Daoy (cell line): ENCODE data around the gene SCN2A. TPM values are rescaled to one million over a fixed set of nuclear protein-coding genes. Genes with fewer than 3 reads are reported as not detected.
"Not testable (repeated sequence)": the region's sequence is repeated elsewhere in the genome, so short reads cannot be mapped to it uniquely, and the experiment has no call there.

ENCODE experiments used
- DNase-seq: peaks from one replicate; pipeline ENCODE4 v3.0.0-alpha.2; 2015; ENCODE audit warnings: low read depth
- total RNA-seq: library from RNA; depleted of rRNA; stranded (reverse); fragments of >200 nt; shearing (Covaris generic); gene quantifications from 2 replicates; pipeline ENCODE4 v1.2.3, GENCODE V29; 2014

The SCN2A gene
- total RNA-seq, 1 experiment from 2014 or later: 0.51 TPM

DNA sequence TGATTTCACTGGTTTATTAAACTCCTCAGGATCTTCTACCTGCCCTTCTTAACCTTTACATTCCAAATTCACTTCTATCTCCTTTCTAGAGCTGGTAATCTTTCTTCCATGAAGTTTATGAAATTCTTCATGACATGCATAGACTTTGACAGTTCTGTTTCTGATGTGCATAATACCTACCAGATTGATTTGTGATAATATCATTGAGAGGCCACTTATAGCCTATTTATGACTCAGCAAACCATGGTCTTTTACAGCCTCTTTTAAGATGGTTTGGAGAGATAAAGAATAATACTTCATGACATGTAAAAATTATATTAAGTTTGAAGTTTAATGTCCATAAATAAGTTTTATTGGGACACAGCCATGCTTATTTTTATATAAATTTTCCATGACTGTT, 14.0 kb downstream of the SCN2A start:
- no peak for DNase-seq

DNA sequence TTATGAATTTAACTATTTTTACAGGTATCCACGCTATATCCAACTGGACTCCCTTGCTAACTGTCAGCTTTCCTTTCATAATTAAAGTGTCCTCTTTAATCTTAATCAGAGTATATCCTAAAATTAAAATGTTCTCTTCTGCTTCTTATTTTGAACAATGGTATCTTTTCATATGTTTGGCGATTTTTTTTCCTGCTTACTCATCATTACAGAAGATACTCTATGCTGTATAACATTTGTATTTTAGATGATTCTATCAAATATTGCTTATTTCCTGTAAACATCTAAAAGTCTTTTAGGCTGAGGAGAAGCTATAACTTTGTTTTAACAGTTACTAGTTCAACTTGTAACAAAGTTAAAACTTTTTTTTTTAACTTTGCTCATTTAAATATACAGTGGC, 17.4 kb downstream of the SCN2A start:
- DNase-seq: no peak

DNA sequence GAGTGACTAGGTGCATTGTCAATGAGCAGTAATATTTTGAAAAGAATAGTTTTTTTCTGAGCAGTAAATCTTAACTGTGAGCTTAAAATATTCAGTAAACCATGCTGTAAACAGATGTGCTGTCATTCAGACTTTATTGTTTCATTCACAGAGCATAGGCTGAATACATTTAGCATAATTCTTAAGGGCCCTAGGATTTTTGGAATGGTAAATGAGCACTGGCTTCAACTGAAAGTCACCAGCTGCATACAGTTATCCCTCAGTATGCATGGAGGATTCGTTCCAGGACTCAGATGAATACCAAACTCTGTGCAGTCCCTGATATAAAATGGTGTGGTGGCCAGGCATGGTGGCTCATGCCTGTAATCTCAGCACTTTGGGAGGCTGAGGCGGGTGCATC, 21.1 kb downstream of the SCN2A start:
- DNase-seq: not testable (repeated sequence)

DNA sequence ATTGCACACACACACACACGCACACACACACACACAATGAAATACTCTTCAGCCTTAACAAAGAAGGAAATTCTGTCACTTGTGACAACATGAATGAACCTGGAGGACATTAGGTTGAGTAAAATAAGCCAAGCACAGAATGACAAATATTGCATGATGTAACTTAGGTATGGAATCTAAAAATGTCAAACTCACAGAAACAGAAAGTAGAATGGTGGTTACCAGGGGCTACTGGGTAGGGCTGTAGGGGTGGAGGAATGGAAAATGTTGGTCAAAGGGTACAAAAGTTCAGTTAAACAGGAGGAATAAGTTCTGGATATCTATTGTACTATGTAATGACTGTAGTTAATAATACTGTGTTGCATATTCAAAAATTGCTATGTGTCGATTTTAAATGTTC, 29.5 kb downstream of the SCN2A start:
- no peak for DNase-seq

DNA sequence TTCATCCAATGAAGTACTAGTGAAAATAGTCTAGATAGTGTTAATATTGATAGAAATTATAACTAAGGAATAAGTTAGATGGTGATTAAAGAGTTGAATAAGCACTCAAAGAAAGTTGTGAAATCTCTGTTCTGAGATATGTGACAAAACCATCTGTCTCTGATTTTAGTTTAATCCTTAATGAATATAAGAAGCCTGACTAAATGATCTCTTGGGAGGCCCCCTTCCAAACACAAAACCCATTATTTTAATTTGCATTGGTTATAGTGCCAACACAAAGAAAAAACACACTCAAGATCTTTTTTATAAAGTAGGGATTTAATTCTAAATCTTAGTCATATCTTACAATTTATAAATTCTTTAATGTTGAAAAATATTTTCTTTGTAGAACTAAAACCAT, 34.0 kb downstream of the SCN2A start:
- no peak for DNase-seq

DNA sequence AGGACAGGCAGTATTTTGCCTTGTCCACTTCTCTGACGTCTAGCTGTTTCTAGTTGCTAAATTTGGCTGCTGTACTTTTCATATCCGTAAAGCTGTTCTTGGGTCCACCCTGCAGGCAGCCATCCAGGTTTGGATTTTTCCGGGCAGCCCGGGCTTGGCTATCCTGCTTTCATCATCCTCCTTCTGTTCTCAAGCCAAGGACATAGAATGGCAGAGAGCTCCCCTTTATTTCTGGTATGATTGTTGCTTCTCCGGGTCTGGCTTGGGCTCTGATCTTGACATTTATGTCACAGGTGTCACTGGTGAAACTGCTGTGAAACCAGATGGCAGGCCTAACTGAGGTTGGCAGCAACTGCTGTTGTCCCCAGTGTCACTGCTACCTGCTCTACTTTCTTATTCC, 35.5 kb downstream of the SCN2A start:
- DNase-seq: no peak

DNA sequence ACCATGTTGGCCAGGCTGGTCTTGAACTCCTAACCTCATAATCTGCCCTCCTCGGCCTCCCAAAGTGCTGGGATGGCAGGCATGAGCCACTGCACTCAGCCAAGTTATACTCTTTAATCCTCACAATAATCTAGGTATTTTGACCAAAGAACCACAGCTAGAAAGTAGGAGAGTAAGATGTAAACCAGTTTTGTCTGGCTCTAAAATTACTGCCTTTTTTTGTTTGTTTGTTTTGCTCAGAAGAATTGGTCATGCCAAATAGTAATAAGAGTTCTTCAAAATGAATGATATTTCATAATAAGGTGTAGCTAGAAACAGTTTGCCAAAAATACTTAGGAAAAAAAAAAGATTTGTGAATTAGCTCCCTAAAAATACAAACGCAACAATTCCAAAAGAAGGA, 36.7 kb downstream of the SCN2A start:
- DNase-seq: no peak

DNA sequence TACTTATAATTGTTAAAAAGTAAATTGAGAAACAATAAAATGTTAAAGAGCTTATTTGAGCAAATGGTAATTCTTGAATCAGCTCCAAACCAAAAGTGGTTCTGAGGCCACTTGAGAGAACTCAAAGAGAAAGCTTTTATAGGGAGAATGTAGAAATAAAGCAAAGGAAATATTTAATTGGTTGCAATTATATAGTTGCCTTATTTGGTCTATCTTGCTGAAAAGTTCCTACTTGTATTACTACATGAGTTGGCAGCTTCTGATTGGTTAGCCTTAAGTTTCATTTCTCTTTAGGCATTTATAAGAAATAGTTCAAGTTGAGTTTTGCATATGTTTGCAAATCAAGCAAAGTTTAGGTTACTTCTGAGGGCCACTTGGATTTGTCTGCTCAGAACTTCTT, 38.1 kb downstream of the SCN2A start:
- DNase-seq: no peak

DNA sequence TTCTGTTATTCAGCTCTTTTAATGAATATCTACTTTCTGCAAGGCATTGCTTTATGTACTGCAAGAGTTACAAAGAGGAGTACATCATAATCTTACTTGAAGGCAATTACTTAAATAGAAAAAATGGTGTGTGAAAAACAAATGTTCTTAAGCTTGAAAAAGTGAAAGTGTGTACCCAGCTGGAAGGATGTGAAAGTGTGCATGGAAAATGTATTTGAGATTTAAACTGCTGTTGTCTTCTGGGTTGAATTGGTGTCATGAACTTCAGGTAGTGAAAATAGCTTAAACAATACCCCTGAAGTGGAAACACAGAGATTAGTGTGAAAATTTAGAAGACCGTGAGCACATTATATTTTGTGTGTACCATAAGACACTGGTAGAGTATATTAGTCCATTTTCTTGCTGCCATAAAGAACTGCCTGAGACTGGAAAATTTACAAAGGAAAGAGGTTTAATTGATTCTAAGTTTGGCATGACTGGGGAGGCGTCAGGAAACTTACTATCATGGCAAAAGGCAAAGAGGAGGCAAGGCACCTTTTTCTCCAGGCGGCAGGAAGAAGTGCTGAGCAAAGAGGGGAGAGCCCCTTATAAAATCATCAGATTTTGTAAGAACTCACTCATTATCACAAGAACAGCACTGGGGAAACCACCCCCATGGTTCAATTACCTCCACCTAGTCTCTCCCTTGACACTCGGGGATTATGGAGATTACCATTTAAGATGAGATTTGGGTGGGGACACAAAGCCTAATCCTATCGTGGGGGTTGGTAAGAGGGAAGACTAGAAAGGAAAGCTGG, 38.8 kb downstream of the SCN2A start:
- DNase-seq: no peak

DNA sequence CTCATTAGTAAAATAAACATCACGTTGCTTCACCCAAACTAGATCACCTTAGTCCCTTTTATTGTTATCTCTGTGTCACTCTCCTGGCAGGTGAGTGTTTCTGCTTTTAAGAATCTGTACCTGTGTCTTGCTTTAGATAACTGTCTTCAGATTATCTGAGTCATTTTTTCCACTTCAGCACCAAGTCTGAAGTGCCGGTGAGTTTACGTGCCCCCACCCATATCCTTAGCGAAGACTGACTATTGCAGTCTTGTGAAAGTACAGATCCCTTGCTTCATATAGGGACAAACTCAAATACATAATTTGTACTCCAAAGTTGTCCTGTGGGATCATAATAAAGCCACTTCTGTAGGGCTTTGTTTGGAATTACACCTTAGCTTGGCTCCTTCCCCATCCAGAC, 41.1 kb downstream of the SCN2A start:
- no peak for DNase-seq

DNA sequence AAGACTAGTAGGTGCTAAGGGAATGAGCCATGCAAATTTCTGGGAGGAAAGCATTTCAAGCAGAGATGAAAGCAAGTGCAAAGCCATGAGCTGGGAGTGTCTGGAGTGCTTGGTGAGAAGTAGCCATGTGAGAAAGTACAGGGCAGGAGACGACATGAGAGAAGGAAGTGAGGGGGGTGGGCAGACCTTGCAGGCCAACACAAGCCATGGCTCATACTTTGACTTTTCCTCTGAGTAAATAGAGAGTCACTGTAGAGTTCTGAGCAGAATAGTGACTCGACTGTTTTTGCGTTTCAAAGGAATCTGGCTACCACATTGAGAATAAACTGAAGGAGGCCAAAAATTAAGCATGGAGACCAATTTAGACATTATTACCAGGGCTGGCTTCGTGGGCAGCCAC, 42.2 kb downstream of the SCN2A start:
- DNase-seq: no peak

DNA sequence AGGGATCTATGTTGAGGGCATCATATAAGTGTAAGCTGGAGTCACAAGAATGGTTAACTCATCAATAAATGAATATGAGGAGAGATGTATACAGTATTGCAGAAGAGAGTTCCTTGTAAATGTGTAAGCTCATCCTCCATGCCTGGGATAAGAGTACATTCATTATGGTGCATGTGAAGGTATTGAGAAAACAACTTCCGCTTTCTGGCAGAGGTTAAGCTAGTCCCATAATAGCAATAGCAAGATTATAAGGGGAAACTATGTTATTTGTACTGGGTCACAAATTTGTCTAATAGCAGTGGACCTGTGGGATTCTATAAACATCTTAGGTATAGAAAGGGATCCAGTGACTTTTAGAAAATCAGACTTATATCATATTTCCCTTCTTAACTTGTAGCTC, 44.1 kb downstream of the SCN2A start:
- no peak for DNase-seq

DNA sequence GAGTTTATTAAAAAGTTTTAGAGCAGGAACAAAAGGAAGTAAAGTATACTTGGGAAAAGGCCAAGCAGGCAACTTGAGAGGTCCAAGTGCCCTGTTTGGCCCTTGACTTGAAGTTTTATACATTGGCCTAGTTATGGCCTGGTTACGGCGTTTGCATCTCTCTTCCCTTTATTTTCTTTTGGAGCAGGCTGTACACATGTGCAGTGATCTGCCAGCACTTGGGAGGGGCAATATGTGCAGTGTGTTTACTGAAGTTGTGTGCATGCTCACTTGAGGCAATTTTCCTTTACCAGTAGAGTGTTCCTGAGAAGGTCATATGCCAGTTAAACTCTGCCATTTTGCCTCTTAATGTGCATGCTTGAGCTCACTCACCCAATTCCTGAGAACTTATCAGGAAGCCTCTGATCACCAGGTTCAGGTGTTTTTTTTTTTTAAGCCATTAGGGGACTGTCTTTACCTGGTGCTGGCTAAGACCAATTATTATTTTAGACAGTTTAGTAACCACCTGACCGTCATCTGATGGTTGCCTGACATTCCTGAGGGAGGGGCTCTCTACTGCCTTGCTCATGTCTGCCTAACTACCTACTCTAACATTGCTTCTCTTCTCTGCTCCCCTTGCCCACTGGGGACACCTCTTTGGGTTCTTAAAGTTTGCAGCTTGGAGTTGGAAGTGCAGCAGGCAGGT, 48.0 kb downstream of the SCN2A start:
- DNase-seq: no peak

DNA sequence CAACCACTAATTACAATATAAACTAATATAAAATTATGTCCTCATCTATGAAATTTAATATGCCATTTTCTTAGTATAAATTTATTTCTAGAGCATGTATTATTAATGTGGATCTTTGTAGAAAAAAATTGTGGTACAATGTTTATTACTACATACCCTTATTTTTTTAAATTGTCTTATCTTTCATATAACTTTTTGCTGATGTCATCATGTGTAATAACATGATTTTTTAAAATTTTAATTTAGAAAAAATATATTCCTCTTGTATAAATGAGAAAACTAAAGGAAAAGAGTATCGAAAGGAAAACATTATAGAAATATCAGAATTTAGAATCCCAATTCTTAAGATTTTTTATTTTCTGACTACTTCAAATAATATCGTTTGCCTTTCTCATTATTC, 49.9 kb downstream of the SCN2A start:
- DNase-seq: no peak

DNA sequence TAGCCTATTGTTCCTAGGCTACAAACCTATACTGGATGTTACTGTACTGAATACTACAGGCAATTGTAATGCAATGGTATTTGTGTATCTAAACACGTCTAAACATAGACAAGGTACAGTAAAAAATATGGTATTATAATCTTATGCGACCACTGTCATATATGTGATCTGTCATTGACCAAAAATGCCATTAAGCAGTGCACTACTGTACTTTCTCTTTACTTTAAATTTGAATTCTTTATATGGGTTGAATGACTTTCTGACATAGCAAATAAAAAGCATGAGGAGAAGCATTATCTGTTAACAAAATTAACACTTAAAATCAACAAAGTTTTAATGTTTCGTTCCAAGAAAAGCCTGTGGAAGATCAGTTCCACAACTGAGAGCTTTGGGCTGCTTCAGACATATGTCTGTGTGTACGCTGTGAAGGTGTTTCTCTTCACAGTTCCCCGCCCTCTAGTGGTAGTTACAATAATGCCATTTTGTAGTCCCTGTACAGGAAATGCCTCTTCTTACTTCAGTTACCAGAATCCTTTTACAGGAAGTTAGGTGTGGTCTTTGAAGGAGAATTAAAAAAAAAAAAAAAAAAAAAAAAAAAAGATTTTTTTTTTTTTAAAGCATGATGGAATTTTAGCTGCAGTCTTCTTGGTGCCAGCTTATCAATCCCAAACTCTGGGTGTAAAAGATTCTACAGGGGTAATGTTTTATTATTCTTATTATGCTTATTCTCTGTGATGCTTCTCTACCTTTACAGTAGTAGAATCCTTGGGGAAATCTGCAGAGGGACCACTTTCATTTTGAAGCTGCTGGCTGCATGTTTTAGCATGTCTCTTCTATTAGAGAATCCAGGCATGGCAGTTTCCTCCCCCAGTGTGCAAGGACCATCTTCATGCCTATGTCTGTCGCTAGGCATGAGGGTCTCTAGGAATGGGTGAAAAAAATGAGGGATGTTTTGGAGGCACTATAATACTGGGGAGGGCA, 54.5 kb downstream of the SCN2A start:
- peak; percentile 82 for DNase-seq

DNA sequence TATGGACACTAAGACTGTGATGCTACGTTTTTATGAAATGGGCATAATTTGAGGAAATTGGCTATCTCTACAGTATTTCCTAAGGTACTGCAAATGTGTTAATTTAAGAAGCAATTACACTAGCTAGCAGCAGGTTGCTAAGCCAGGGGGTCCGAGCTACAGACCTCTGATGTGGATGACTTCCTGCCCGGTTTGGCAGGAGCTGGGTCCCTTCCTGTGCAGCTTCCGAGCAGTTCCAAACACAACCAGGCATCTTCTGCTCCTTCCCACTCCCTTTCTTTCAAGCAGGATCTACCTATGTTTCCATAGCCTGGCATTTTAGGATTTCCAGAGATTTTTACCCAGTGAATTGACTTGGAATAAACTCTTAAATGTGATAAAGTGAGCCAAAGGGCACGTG, 55.7 kb downstream of the SCN2A start:
- DNase-seq: no peak

DNA sequence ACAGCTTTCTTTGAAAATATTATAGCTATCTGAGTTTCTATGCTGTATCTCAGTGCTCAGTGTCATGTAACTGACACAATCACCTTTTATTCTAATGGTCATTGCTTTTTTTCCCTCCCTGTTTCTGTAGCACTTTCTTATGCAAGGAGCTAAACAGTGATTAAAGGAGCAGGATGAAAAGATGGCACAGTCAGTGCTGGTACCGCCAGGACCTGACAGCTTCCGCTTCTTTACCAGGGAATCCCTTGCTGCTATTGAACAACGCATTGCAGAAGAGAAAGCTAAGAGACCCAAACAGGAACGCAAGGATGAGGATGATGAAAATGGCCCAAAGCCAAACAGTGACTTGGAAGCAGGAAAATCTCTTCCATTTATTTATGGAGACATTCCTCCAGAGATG, 56.4 kb downstream of the SCN2A start:
- no peak for DNase-seq

DNA sequence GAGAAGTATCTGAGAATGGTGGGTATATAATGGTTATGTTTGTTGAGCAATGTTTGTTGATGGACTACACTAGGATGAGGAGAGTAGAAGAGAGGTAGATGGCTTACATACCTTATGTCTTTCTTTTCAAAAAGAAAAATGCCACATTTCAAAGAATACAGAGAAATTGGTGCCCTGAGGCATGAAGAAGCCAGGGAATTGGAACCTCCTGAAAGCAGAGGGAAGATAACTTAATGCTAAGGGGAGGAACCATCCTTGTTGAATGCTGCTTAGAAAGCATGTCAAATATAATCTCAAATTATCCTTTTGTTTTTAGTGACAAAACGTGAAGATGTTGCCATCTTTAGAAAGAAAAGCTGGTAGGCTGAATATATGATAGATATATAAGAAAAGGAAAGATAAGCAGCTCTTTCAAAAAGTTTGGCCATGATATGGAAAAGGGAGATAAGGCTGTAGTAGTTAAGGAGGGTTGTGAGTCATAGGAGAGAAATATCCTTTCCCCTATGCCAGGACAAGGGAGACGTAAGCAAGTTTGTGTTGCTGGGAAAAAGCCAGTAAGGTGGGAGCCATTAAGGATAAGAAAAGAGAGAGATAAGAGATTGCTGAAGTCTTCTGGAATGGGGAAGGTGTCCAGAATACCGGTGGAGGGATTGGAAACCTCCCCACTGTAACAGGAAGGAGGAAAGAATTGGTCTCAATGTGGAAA, 66.3 kb downstream of the SCN2A start:
- peak; percentile 8 for DNase-seq

DNA sequence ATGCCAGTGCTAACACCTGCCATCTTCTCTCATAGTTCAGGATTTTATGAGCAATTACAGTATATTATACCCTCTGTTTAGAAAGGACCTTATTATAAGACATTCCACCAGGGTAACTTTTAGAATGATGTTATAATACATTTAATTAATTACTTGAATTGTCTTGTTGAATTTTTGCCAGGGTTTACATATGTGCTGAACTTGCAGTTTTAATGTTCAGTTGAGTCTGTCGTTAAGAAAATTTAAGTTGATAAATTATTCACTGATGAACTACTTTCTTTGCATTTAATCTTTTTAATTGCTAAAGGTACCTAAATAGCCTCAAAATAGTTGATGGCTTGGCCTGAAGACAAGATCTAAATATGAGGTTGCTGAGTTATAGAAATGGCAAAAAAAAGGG, 68.1 kb downstream of the SCN2A start:
- DNase-seq: no peak

DNA sequence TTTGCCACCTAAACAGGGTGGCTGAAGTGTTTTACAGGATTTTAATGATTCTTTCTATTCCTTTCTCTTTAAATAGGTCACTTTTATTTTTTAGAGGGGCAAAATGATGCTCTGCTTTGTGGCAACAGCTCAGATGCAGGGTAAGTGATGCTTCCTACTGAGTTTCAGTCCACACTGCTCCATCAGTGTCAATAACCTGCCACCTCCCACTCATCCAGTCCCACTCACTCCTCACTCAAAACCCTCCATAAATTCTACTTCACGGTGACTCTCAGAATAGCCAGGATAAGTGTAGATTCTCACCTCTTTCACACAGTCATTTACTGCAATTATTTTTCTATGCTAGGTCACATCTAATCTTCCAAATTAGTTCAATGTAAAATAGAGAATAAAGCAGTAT, 72.7 kb downstream of the SCN2A start:
- no peak for DNase-seq

DNA sequence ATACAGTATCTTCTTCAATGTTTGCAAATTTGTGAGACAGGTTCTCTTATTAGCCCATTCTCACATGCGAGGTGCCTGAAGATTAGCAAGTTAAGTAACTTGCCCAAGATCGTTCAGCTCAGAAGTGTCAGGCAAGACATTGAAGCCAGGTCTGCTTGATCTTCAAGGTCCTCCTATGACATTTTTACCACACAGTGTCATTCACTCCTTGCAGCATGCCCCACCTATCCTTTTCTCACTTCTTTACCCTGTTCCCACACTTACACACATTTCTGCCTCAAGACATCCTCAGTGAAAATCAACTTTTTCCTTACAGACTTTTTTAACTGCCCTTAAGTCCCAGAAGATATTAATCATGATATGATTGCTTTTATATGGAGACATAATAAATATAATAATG, 73.8 kb downstream of the SCN2A start:
- no peak for DNase-seq

DNA sequence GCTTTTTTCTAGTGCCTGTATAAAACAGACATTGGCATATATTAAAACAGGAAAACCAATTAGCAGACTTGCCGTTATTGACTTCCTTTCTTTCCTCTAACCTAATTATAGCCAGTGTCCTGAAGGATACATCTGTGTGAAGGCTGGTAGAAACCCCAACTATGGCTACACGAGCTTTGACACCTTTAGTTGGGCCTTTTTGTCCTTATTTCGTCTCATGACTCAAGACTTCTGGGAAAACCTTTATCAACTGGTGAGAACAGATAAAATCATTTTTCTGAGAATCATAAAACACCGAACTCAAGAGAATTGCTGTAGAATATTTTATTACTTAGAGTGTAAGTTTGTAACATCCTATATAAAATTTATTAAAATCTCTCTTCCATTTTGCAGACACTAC, 74.3 kb downstream of the SCN2A start:
- no peak for DNase-seq
